Mesendoderm (in vitro differentiated cells): ENCODE measurements around the gene FBXW12. TPM values are rescaled to one million over a fixed set of nuclear protein-coding genes. Genes with fewer than 3 reads are reported as not detected.
A peak's percentile ranks its signal among the peaks of the same experiment; 100 is the strongest.

Experiments used
- DNase-seq: peaks from one replicate; pipeline ENCODE4 v3.0.0; 2013
- H2AK5ac ChIP-seq: 2 replicates; pipeline ENCODE4 v1.6.1; 2013; ENCODE audit warnings: low read length, inconsistent platforms
- H2BK120ac ChIP-seq: 2 replicates; pipeline ENCODE4 v1.6.1; 2013; ENCODE audit warnings: low read depth, mild to moderate bottlenecking, low read length, moderate library complexity, mixed read lengths
- H2BK15ac ChIP-seq: replicated peaks from 2 replicates; pipeline ENCODE4 v1.6.1; 2013; ENCODE audit warnings: low read depth, mild to moderate bottlenecking, moderate library complexity
- H2BK5ac ChIP-seq: 2 replicates; pipeline ENCODE4 v1.6.1; 2013; ENCODE audit warnings: low read length, inconsistent platforms
- H3K18ac ChIP-seq: 2 replicates; pipeline ENCODE4 v1.6.1; 2013; ENCODE audit warnings: mild to moderate bottlenecking, low read length, mixed read lengths
- H3K23ac ChIP-seq: one replicate; pipeline ENCODE4 v1.6.1; 2013; ENCODE audit warnings: low read length
- H3K27ac ChIP-seq: 2 replicates; pipeline ENCODE4 v1.5.1; 2013; ENCODE audit warnings: low read depth, mild to moderate bottlenecking, inconsistent platforms, low read length, moderate library complexity
- H3K27me3 ChIP-seq: 2 replicates; pipeline ENCODE4 v1.6.1; 2013; ENCODE audit warnings: low read length, control low read depth, mild to moderate bottlenecking, inconsistent platforms; ENCODE audit not compliant: insufficient read depth, poor library complexity
- H3K36me3 ChIP-seq: 2 replicates; pipeline ENCODE4 v1.6.1; 2013; ENCODE audit warnings: low read length, inconsistent platforms; ENCODE audit not compliant: control insufficient read depth, insufficient read depth
- H3K4ac ChIP-seq: one replicate; pipeline ENCODE4 v1.6.1; 2013; ENCODE audit warnings: low read depth, mild to moderate bottlenecking, low read length, moderate library complexity
- H3K4me1 ChIP-seq: 2 replicates; pipeline ENCODE4 v1.6.1; 2013; ENCODE audit warnings: low read depth, low read length, inconsistent platforms; ENCODE audit not compliant: control insufficient read depth
- H3K4me2 ChIP-seq: 2 replicates; pipeline ENCODE4 v1.6.1; 2013; ENCODE audit warnings: low read length
- H3K4me3 ChIP-seq: 2 replicates; pipeline ENCODE4 v1.5.1; 2013; ENCODE audit warnings: mild to moderate bottlenecking, low read length
- H3K56ac ChIP-seq: one replicate; pipeline ENCODE4 v1.6.1; 2013; ENCODE audit warnings: low read length
- H3K79me1 ChIP-seq: 2 replicates; pipeline ENCODE4 v1.6.1; 2013; ENCODE audit warnings: low read length, inconsistent platforms
- H3K79me2 ChIP-seq: 2 replicates; pipeline ENCODE4 v1.6.1; 2013; ENCODE audit warnings: mild to moderate bottlenecking, low read length; ENCODE audit not compliant: control insufficient read depth, insufficient read depth
- H3K9ac ChIP-seq: 2 replicates; pipeline ENCODE4 v1.6.1; 2013; ENCODE audit warnings: low read length, inconsistent platforms
- H4K5ac ChIP-seq: one replicate; pipeline ENCODE4 v1.6.1; 2013; ENCODE audit warnings: low read length
- H4K8ac ChIP-seq: one replicate; pipeline ENCODE4 v1.6.1; 2013; ENCODE audit warnings: low read depth, mild to moderate bottlenecking, control low read depth, low read length, moderate library complexity
- WGBS: extraction: QIAGEN DNeasy Blood & Tissue Kit; methylation state at CpG from one replicate; pipeline ENCODE4 v1.1.7; 2013; ENCODE audit warnings: low lambda C conversion rate, missing lambda C conversion rate; ENCODE audit not compliant: insufficient coverage; ENCODE audit errors: extremely low coverage; 5-methylcytosine and 5-hydroxymethylcytosine counted together
- small RNA-seq: library from polyadenylated mRNA; stranded (forward); fragments of <200 nt; extraction: miRNeasy Mini kit (QIAGEN cat#:217004); gene quantifications from one replicate; pipeline ENCODE3, GENCODE V24; 2013; ENCODE audit not compliant: insufficient read depth

Gene FBXW12

DNA sequence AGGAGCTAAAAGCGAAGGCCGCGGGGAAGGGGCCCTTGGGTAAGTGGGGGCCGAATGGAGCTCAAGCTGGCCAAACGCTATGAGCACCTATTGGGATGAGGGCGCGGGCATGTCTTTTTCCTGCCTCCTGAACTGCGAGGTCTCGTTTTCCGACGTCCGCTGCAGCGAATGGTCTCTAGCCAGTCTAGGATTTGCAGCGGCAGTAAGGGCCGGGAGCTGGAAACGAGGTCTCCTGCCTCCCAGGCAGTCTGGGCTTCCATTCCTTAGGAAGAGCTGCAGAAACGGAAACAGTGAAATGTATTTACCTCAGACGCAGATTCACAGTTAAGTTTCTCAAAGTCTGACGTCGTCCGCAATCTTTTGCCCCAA, 68.6 kb downstream of the FBXW12 start:
- no CpG with 5 or more reads among the region's 21 CpGs for WGBS
- Histone ChIP-seq H3K56ac (peak overlapping the region; percentile 99), H3K27ac (no peak overlapping the region), H2BK5ac (no peak overlapping the region), H3K4me2 (peak overlapping the region; percentile 93), H3K18ac (no peak overlapping the region), H3K9ac (peak overlapping the region; percentile 82), H4K5ac (no peak overlapping the region), H3K27me3 (no peaks in the 10 kb centered on the region), H3K79me2 (peaks cover 22% of the 10 kb centered on the region), H3K36me3 (peaks cover 4% of the 10 kb centered on the region), H3K4me1 (no peaks in the 10 kb centered on the region), H2BK15ac (no peak overlapping the region), H3K23ac (no peak overlapping the region), H4K8ac (no peak overlapping the region), H3K4ac (peak overlapping the region; percentile 73), H3K4me3 (peak overlapping the region; percentile 82), H2AK5ac (peak overlapping the region; percentile 15), H3K79me1 (peaks cover 6% of the 10 kb centered on the region), H2BK120ac (no peak overlapping the region)
- peak; percentile 46 for DNase-seq

GRCh38 chr3:48441940-48442339, 69.9 kb downstream of the FBXW12 start:
- no peak overlapping the region for H2BK15ac ChIP-seq
- no peak for DNase-seq
- H3K36me3 ChIP-seq = peaks cover 4% of the 10 kb centered on the region
- H2AK5ac ChIP-seq = no peak overlapping the region
- no peak overlapping the region for H3K27ac ChIP-seq
- no peak overlapping the region for H3K4me2 ChIP-seq
- no peak overlapping the region for H2BK120ac ChIP-seq
- no peak overlapping the region for H4K5ac ChIP-seq
- H3K18ac ChIP-seq = no peak overlapping the region
- H3K9ac ChIP-seq = peak overlapping the region; percentile 42
- WGBS = no CpG with 5 or more reads among the region's 6 CpGs
- peak overlapping the region; percentile 63 for H3K56ac ChIP-seq
- no peak overlapping the region for H3K4me3 ChIP-seq
- peaks cover 10% of the 10 kb centered on the region for H3K79me1 ChIP-seq
- H3K4ac ChIP-seq = no peak overlapping the region
- H3K27me3 ChIP-seq = no peaks in the 10 kb centered on the region
- H4K8ac ChIP-seq = no peak overlapping the region
- no peak overlapping the region for H3K23ac ChIP-seq
- peaks cover 22% of the 10 kb centered on the region for H3K79me2 ChIP-seq
- no peaks in the 10 kb centered on the region for H3K4me1 ChIP-seq
- no peak overlapping the region for H2BK5ac ChIP-seq

Small RNA genes lying within 50 kb of the gene (small RNA-seq; reads per million reads assigned to genes)
- not detected for gene RN7SL321P
